WTC11 (cell line): ENCODE results near the gene UCP1. TPM values are rescaled to one million over a fixed set of nuclear protein-coding genes. Genes with fewer than 3 reads are reported as not detected.
A peak's percentile ranks its signal among the peaks of the same experiment; 100 is the strongest.

Source experiments
- ATAC-seq: fragments of 200-7000 bp; cut with Tn5 transposase; 2 replicates; pipeline ENCODE4 v1.10.0; 2021; ENCODE audit warnings: mild to moderate bottlenecking, moderate library complexity
- CTCF ChIA-PET: fragments of 300-600 bp; sonication (Branson Sonifier 250); formaldehyde crosslinking; loops from one replicate; lab custom pipeline; 2021; ENCODE audit warnings: antibody characterized with exemption; lab: Charles Lee
- POLR2A ChIA-PET: fragments of 350-600 bp; sonication (Branson Sonifier 250); formaldehyde crosslinking; loops from one replicate; lab custom pipeline; 2021; ENCODE audit warnings: antibody characterized with exemption; lab: Charles Lee
- DNase-seq: peaks from one replicate; pipeline ENCODE4 v3.0.0; 2021; ENCODE audit warnings: low spot score
- H3K27ac Mint-ChIP-seq: 2 replicates; pipeline ENCODE4 v1.8.0; 2021; ENCODE audit warnings: mixed read lengths
- H3K27me3 Mint-ChIP-seq: 2 replicates; pipeline ENCODE4 v1.8.0; 2021; ENCODE audit warnings: low read depth, mild to moderate bottlenecking, moderate library complexity, mixed read lengths
- H3K36me3 Mint-ChIP-seq: 2 replicates; pipeline ENCODE4 v1.8.0; 2021; ENCODE audit warnings: mixed read lengths
- H3K4me1 Mint-ChIP-seq: 2 replicates; pipeline ENCODE4 v1.8.0; 2022; ENCODE audit warnings: mixed read lengths
- H3K4me3 Mint-ChIP-seq: 2 replicates; pipeline ENCODE4 v1.8.0; 2021; ENCODE audit warnings: mild to moderate bottlenecking, moderate library complexity, mixed read lengths
- H3K9me3 Mint-ChIP-seq: 2 replicates; pipeline ENCODE4 v1.8.0; 2021; ENCODE audit warnings: mixed read lengths
- AFF4 ChIP-seq: sonication (generic); formaldehyde crosslinking; IDR thresholded peaks from 2 replicates; pipeline ENCODE4 v1.8.1; 2023; ENCODE audit warnings: mild to moderate bottlenecking, missing genetic modification reagents, borderline replicate concordance
- CREM ChIP-seq: sonication (generic); formaldehyde crosslinking; IDR thresholded peaks from 2 replicates; pipeline ENCODE4 v1.8.1; 2022; ENCODE audit warnings: mild to moderate bottlenecking, missing genetic modification reagents, moderate library complexity
- EMX1 ChIP-seq: fragments of 250-450 bp; sonication (Bioruptor Pico); IDR thresholded peaks from 2 replicates; pipeline ENCODE4 v1.8.0; 2021; ENCODE audit warnings: mild to moderate bottlenecking
- FOXJ3 ChIP-seq: sonication (generic); formaldehyde crosslinking; IDR thresholded peaks from 2 replicates; pipeline ENCODE4 v1.9.0; 2021; ENCODE audit warnings: missing genetic modification reagents, mild to moderate bottlenecking, borderline replicate concordance
- GRHL2 ChIP-seq: fragments of 250-450 bp; sonication (Bioruptor Pico); IDR thresholded peaks from 2 replicates; pipeline ENCODE4 v1.8.0; 2022; ENCODE audit warnings: mild to moderate bottlenecking, moderate library complexity; ENCODE audit not compliant: insufficient replicate concordance, severe bottlenecking
- HMGA2 ChIP-seq: fragments of 250-450 bp; sonication (Bioruptor Pico); IDR thresholded peaks from 2 replicates; pipeline ENCODE4 v1.4.0; 2021; ENCODE audit warnings: mild to moderate bottlenecking, moderate library complexity
- JAZF1 ChIP-seq: fragments of 250-450 bp; sonication (Bioruptor Pico); IDR thresholded peaks from 2 replicates; pipeline ENCODE4 v1.9.0; 2021; ENCODE audit warnings: moderate library complexity, mild to moderate bottlenecking, inconsistent platforms
- JUN ChIP-seq: sonication (generic); formaldehyde crosslinking; IDR thresholded peaks from 2 replicates; pipeline ENCODE4 v1.8.0; 2023; ENCODE audit warnings: mild to moderate bottlenecking, missing genetic modification reagents
- NR2C2 ChIP-seq: sonication (generic); formaldehyde crosslinking; IDR thresholded peaks from 2 replicates; pipeline ENCODE4 v1.8.0; 2022; ENCODE audit warnings: mild to moderate bottlenecking, missing genetic modification reagents
- NR3C1 ChIP-seq: sonication (generic); formaldehyde crosslinking; conservative IDR thresholded peaks from 2 replicates; pipeline ENCODE4 v1.8.1; 2023; ENCODE audit warnings: low read depth, mild to moderate bottlenecking, missing genetic modification reagents
- PREB ChIP-seq: sonication (generic); formaldehyde crosslinking; IDR thresholded peaks from 2 replicates; pipeline ENCODE4 v1.8.1; 2022; ENCODE audit warnings: mild to moderate bottlenecking, missing genetic modification reagents, moderate library complexity, borderline replicate concordance
- RORB ChIP-seq: fragments of 250-450 bp; sonication (Bioruptor Pico); IDR thresholded peaks from 2 replicates; pipeline ENCODE4 v1.9.0; 2021; ENCODE audit warnings: mild to moderate bottlenecking
- TEAD1 ChIP-seq: sonication (generic); formaldehyde crosslinking; IDR thresholded peaks from 2 replicates; pipeline ENCODE4 v1.8.0; 2022; ENCODE audit warnings: mild to moderate bottlenecking, missing genetic modification reagents
- ZNF138 ChIP-seq: sonication (generic); formaldehyde crosslinking; conservative IDR thresholded peaks from 2 replicates; pipeline ENCODE4 v1.8.1; 2022; ENCODE audit warnings: mild to moderate bottlenecking, moderate library complexity, missing genetic modification reagents
- ZNF423 ChIP-seq: fragments of 250-450 bp; sonication (Bioruptor Pico); IDR thresholded peaks from 2 replicates; pipeline ENCODE4 v2.1.2; 2022; ENCODE audit warnings: mild to moderate bottlenecking, moderate library complexity
- total RNA-seq: library from RNA; stranded (reverse); gene quantifications from 3 replicates; pipeline ENCODE4 v1.2.3, GENCODE V29; 2021
- TF ChIP-seq, protein P1 (sequence below): sonication (generic); formaldehyde crosslinking; IDR thresholded peaks from 2 replicates; pipeline ENCODE4 v1.8.1; 2022; ENCODE audit warnings: missing genetic modification reagents, borderline replicate concordance
- TF ChIP-seq, protein P2 (sequence below): sonication (generic); formaldehyde crosslinking; IDR thresholded peaks from 2 replicates; pipeline ENCODE4 v1.8.0; 2023; ENCODE audit warnings: missing genetic modification reagents, mild to moderate bottlenecking, borderline replicate concordance
- TF ChIP-seq, protein P3 (sequence below): sonication (generic); formaldehyde crosslinking; IDR thresholded peaks from 2 replicates; pipeline ENCODE4 v1.8.0; 2022; ENCODE audit warnings: mild to moderate bottlenecking, missing genetic modification reagents
- TF ChIP-seq, protein P4 (sequence below): sonication (generic); formaldehyde crosslinking; IDR thresholded peaks from 2 replicates; pipeline ENCODE4 v1.8.0; 2022; ENCODE audit warnings: missing genetic modification reagents

UCP1 gene
- total RNA-seq, 1 experiment from 2014 or later, result 0.15 TPM

DNA sequence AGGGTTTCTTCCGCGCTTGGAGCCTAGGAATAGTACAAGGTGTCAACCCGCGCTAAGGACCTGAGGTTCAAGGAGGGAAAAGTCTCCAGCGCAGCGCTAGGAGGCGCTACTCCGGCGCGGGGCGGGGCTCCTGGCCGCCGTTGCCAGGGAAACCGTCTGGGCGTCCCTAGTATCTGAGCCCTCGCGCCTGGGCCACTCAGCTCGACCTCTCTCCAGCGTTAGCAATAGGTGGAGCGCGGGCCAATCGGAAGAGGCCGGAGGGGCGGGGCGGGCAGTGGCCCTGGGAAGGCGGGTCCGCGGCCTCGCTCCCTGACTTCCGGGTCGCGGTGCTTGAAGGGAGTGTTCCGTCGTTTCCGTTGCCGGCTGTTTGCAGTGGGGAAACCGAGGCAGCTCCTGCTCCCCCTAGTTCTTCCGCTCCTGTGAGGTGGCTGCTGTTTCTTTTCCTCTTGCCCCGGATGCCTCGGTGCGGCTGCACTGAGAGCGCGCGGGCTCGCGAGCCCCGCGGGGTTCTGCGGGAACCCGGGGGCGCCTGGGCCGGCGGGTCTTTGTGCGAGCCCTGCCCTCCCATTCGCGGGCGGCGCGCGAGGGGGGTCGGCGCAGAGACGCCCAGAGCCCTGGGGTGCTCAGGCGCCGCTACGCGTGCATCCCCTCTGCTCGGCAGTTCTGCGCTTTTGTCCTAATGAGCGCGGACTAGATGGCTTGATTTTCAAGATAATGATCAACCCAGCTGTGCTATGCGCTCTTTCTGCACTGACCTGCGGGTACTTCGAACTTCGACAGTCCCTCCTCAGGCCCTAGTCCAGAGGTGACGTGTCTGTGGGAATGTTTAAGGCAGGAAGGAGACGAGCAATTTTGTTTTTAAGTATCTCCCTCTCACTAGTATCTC is 44.7 kb downstream of the UCP1 start, which contains the start of gene ELMOD2:
Gene ELMOD2, plus strand, starts transcription at position 312 of the 886 bp plus-strand sequence. CDS start 1,261 bp downstream, outside the sequence.
- ChIA-PET POLR2A (interaction anchor here (0.7 to 1.1 kb wide), 3 partner anchors 41 to 151 kb away, joined by 3 to 4 read pairs (median 4); partner anchors contain the start of gene SCOC), CTCF (interaction anchor here (0.5 to 1.5 kb wide), 22 partner anchors 9 to 434 kb away, joined by 3 to 14 read pairs (median 3); partner anchors contain the start of genes CLGN, MGAT4D, SCOC and TBC1D9)
- H3K4me3 Mint-ChIP-seq, result peak within 1 kb of the TSS; percentile 86
- peak; percentile 100 for ATAC-seq
- H3K27me3 Mint-ChIP-seq, result peaks cover 28% of the 10 kb centered on the region
- peaks cover 4% of the 10 kb centered on the region; the same call in 1 of the 2 replicates for H3K9me3 Mint-ChIP-seq
- peaks cover 9% of the 10 kb centered on the region for H3K4me1 Mint-ChIP-seq
- DNase-seq, result peak; percentile 98
- H3K27ac Mint-ChIP-seq, result peak within 1 kb of the TSS; percentile 74
- peaks cover 12% of the 10 kb centered on the region for H3K36me3 Mint-ChIP-seq
- TF ChIP-seq PREB (no peak), EMX1 (CRISPR knock-in tag) (no peak), CREM (CRISPR knock-in tag) (0 out of 2 replicates have a peak, but pooled peaks have one; percentile 43), AFF4 (CRISPR knock-in tag) (no peak), ZNF138 (CRISPR knock-in tag) (no peak), FOXJ3 (CRISPR knock-in tag) (no peak), GRHL2 (CRISPR knock-in tag) (no peak), HMGA2 (CRISPR knock-in tag) (no peak), NR3C1 (CRISPR knock-in tag) (no peak), NR2C2 (CRISPR knock-in tag) (peak; percentile 52; the same call in 1 of the 2 replicates), ZNF423 (CRISPR knock-in tag) (peak; percentile 34; the same call in 1 of the 2 replicates), TEAD1 (CRISPR knock-in tag) (no peak), JAZF1 (CRISPR knock-in tag) (no peak), RORB (CRISPR knock-in tag) (no peak), JUN (CRISPR knock-in tag) (no peak)
- TF ChIP-seq, protein P1, sequence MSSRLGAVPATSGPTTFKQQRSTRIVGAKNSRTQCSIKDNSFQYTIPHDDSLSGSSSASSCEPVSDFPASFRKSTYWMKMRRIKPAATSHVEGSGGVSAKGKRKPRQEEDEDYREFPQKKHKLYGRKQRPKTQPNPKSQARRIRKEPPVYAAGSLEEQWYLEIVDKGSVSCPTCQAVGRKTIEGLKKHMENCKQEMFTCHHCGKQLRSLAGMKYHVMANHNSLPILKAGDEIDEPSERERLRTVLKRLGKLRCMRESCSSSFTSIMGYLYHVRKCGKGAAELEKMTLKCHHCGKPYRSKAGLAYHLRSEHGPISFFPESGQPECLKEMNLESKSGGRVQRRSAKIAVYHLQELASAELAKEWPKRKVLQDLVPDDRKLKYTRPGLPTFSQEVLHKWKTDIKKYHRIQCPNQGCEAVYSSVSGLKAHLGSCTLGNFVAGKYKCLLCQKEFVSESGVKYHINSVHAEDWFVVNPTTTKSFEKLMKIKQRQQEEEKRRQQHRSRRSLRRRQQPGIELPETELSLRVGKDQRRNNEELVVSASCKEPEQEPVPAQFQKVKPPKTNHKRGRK (CRISPR knock-in tag), result no peak
- TF ChIP-seq, protein P2, sequence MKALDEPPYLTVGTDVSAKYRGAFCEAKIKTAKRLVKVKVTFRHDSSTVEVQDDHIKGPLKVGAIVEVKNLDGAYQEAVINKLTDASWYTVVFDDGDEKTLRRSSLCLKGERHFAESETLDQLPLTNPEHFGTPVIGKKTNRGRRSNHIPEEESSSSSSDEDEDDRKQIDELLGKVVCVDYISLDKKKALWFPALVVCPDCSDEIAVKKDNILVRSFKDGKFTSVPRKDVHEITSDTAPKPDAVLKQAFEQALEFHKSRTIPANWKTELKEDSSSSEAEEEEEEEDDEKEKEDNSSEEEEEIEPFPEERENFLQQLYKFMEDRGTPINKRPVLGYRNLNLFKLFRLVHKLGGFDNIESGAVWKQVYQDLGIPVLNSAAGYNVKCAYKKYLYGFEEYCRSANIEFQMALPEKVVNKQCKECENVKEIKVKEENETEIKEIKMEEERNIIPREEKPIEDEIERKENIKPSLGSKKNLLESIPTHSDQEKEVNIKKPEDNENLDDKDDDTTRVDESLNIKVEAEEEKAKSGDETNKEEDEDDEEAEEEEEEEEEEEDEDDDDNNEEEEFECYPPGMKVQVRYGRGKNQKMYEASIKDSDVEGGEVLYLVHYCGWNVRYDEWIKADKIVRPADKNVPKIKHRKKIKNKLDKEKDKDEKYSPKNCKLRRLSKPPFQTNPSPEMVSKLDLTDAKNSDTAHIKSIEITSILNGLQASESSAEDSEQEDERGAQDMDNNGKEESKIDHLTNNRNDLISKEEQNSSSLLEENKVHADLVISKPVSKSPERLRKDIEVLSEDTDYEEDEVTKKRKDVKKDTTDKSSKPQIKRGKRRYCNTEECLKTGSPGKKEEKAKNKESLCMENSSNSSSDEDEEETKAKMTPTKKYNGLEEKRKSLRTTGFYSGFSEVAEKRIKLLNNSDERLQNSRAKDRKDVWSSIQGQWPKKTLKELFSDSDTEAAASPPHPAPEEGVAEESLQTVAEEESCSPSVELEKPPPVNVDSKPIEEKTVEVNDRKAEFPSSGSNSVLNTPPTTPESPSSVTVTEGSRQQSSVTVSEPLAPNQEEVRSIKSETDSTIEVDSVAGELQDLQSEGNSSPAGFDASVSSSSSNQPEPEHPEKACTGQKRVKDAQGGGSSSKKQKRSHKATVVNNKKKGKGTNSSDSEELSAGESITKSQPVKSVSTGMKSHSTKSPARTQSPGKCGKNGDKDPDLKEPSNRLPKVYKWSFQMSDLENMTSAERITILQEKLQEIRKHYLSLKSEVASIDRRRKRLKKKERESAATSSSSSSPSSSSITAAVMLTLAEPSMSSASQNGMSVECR, result no peak
- TF ChIP-seq, protein P3, sequence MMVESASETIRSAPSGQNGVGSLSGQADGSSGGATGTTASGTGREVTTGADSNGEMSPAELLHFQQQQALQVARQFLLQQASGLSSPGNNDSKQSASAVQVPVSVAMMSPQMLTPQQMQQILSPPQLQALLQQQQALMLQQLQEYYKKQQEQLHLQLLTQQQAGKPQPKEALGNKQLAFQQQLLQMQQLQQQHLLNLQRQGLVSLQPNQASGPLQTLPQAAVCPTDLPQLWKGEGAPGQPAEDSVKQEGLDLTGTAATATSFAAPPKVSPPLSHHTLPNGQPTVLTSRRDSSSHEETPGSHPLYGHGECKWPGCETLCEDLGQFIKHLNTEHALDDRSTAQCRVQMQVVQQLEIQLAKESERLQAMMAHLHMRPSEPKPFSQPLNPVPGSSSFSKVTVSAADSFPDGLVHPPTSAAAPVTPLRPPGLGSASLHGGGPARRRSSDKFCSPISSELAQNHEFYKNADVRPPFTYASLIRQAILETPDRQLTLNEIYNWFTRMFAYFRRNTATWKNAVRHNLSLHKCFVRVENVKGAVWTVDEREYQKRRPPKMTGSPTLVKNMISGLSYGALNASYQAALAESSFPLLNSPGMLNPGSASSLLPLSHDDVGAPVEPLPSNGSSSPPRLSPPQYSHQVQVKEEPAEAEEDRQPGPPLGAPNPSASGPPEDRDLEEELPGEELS, result 0 out of 2 replicates have a peak, but pooled peaks have one; percentile 57
- TF ChIP-seq, protein P4, sequence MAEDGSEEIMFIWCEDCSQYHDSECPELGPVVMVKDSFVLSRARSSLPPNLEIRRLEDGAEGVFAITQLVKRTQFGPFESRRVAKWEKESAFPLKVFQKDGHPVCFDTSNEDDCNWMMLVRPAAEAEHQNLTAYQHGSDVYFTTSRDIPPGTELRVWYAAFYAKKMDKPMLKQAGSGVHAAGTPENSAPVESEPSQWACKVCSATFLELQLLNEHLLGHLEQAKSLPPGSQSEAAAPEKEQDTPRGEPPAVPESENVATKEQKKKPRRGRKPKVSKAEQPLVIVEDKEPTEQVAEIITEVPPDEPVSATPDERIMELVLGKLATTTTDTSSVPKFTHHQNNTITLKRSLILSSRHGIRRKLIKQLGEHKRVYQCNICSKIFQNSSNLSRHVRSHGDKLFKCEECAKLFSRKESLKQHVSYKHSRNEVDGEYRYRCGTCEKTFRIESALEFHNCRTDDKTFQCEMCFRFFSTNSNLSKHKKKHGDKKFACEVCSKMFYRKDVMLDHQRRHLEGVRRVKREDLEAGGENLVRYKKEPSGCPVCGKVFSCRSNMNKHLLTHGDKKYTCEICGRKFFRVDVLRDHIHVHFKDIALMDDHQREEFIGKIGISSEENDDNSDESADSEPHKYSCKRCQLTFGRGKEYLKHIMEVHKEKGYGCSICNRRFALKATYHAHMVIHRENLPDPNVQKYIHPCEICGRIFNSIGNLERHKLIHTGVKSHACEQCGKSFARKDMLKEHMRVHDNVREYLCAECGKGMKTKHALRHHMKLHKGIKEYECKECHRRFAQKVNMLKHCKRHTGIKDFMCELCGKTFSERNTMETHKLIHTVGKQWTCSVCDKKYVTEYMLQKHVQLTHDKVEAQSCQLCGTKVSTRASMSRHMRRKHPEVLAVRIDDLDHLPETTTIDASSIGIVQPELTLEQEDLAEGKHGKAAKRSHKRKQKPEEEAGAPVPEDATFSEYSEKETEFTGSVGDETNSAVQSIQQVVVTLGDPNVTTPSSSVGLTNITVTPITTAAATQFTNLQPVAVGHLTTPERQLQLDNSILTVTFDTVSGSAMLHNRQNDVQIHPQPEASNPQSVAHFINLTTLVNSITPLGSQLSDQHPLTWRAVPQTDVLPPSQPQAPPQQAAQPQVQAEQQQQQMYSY (CRISPR knock-in tag), result no peak
